Activated T-helper 1 cell treated with anti-CD3 and anti-CD28 coated beads, Interleukin-12 subunit alpha, Interleukin-12 subunit beta, Interleukin-2, Interleukin-4 antibody, amounts not matched to agents 30 ng/mL and 10 ng/mL and 1 ng/mL, durations not matched to agents 14 hours and 24 hours and 36 hours (primary cell): ENCODE data around the gene EPN1. TPM values are rescaled to one million over a fixed set of nuclear protein-coding genes. Genes with fewer than 3 reads are reported as not detected.

Experiments
- DNase-seq: peaks from one replicate; pipeline ENCODE4 v3.0.0; 2021; ENCODE audit warnings: low spot score
- H3K27ac Mint-ChIP-seq: one replicate; pipeline ENCODE4 v1.8.0; 2021; ENCODE audit warnings: mild to moderate bottlenecking, mixed read lengths
- H3K27me3 Mint-ChIP-seq: one replicate; pipeline ENCODE4 v1.8.0; 2022; ENCODE audit warnings: mild to moderate bottlenecking, moderate library complexity, mixed read lengths; ENCODE audit not compliant: insufficient read depth
- H3K36me3 Mint-ChIP-seq: one replicate; pipeline ENCODE4 v1.8.0; 2021; ENCODE audit warnings: low read depth, mixed read lengths
- H3K4me1 Mint-ChIP-seq: one replicate; pipeline ENCODE4 v1.8.0; 2021; ENCODE audit warnings: low read depth, mixed read lengths
- H3K4me3 Mint-ChIP-seq: one replicate; pipeline ENCODE4 v1.8.0; 2021; ENCODE audit warnings: mild to moderate bottlenecking, moderate library complexity, mixed read lengths
- H3K9me3 Mint-ChIP-seq: one replicate; pipeline ENCODE4 v1.8.0; 2021; ENCODE audit warnings: mixed read lengths
- intact Hi-C: fragments of 100-400 bp; cut with micrococcal nuclease; formaldehyde crosslinking; loops from one replicate; pipeline ENCODE4 v1.15.1; 2024
- total RNA-seq: library from RNA; stranded (reverse); gene quantifications from 2 replicates; pipeline ENCODE4 v1.2.3, GENCODE V29; 2022

EPN1 gene
- total RNA-seq, 1 donor from 2014 or later, result 48.3 TPM

DNA sequence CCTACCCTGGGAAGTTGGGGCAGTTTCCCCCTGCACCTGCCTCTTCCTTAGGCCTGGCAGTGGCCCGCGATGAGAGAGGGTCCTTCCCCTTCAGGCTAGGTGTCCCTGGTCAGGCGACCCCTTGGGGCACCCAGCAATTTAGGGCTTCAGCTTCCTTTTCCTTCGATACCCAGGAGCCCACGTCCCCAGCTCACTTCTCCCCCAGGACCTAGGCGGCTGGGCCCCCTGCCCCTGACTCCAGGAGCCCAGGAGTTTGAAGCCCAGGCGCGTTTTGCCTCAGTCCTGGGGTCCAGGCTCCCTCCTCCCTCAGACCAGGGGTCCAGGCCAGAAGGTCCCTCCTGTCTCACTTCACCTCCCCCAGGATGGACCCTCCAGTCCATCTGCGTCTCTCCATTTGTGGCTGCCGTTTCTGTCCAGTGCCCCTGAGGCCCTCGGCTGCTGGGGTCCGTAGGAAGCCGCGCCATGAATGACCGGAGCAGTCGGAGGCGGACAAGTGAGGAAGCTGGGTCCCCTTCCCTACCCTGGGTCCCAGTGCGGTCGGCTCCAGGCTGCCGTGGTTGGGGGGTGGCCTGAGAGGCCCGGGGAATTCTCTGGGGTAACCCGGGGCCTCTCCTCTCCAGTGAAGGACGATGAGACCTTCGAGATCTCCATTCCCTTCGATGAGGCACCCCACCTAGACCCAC, 26.3 kb upstream of the EPN1 start:
- DNase-seq, result no peak
- Mint-ChIP-seq H3K9me3 (no peaks in the 10 kb centered on the region), H3K27ac (peak overlapping the region; percentile 75), H3K4me3 (peak overlapping the region; percentile 83), H3K36me3 (peaks cover 27% of the 10 kb centered on the region), H3K4me1 (peaks cover 39% of the 10 kb centered on the region), H3K27me3 (no peaks in the 10 kb centered on the region)
- intact Hi-C loops, result loop anchor here (10.0 kb wide), 1 partner anchor 1184 kb away; the partner anchor contains the start of gene LENG9

DNA sequence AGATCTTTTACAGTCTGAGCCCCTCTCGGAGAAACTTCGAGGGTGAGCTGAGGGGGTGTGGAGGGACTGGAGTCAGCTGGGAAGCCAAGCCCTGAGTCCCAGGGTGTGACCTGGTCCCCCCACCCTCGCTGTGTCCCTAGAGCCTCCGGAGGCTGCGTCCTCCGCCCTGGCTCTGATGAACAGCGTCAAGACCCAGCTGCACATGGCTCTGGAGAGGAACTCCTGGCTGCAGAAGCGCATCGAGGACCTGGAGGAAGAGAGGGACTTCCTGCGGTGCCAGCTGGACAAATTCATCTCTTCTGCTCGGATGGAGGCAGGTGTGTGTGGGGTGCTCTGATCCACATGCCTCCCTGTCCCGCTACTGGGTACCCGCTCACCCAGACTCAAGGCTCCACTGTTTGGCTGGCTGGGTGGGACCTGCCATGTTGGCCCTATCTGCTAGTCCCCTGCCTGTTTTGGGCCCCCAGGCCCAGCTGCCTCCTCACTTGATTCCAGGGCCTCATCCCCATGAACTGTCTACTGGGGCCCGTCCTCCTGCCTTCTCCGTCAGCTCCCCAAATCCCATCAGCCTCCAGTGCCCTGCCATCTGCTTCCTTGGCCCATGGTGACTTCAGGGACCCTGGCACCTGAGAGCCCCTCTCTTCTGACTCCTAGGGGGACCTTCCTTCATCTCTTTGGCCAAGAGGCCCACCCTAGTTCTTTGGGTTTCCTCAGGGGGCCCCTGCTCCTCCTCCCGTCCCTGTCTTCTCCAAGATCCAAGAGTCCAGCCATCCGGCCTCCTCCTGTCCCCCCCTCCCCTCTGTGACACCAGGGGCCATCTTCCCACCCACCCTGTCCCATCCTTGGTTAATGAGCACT, 25.5 kb upstream of the EPN1 start:
- H3K36me3 Mint-ChIP-seq, result peaks cover 23% of the 10 kb centered on the region
- H3K27me3 Mint-ChIP-seq, result no peaks in the 10 kb centered on the region
- H3K9me3 Mint-ChIP-seq, result no peaks in the 10 kb centered on the region
- peak overlapping the region; percentile 83 for H3K4me3 Mint-ChIP-seq
- H3K4me1 Mint-ChIP-seq, result peaks cover 33% of the 10 kb centered on the region
- no peak for DNase-seq
- H3K27ac Mint-ChIP-seq, result peak overlapping the region; percentile 77
- intact Hi-C loops, result loop anchor here (10.0 kb wide), 2 partner anchors 1185 to 1515 kb away; partner anchors contain the start of genes CNOT3 and LENG9

DNA sequence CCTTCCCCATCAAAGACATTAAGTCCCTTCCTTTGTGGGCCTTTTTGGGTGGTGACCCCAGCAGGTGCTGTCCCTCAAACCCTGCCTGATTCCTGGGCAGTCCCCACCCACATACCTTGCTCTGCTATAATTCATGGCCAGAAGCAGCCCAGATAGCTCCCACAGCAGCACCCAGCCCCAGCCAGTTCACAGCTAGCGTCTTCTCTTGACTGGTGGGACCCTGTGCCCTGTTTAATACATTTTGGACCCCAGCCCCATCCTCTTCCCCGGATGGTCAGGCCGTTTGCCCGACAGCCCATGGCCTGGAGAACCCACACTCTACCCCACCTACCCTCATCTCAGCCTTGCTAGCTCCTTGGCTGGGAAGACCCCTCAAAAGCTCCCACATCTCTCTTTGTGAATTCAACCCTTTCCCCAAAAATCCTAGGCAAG, 24.9 kb upstream of the EPN1 start:
- intact Hi-C loops, result loop anchor here (10.0 kb wide), 1 partner anchor 1515 kb away; the partner anchor contains the start of gene CNOT3
- Mint-ChIP-seq H3K4me1 (peaks cover 32% of the 10 kb centered on the region), H3K4me3 (peak overlapping the region; percentile 80), H3K36me3 (peaks cover 22% of the 10 kb centered on the region), H3K27ac (peak overlapping the region; percentile 77), H3K9me3 (no peaks in the 10 kb centered on the region), H3K27me3 (no peaks in the 10 kb centered on the region)
- no peak for DNase-seq

DNA sequence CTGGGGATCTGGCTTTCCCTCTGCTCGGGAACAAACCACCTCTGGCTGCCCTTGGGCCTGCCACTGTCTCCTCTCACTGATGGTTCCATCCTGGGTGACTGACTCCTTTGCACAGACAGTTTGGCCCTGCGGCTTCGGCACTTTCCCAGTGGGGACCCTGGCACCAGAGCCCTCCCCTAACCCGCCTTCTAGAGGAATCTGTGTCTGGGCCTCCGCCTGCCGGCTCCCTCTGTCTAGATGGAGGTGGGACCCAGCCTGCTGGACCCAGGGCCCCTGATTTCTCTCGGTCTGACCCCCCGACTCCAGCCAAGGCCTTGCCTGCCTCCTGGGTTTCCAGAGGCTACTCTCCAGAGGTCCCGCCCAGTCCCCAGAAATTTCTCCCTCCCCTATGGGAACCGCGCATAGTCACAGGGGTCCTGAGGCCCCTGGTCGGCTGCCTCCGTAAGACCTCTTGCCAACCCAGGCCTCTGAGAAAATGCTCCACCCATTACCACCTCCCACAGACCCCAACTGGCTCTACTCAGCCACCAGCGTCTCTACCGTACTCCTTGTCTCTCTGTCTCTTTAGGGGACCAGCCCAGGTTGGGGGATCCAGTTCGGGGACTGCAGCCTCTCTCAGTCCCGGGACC, 24.3 kb upstream of the EPN1 start:
- Mint-ChIP-seq H3K27me3 (no peaks in the 10 kb centered on the region), H3K36me3 (peaks cover 21% of the 10 kb centered on the region), H3K9me3 (no peaks in the 10 kb centered on the region), H3K4me3 (peak overlapping the region; percentile 80), H3K27ac (peak overlapping the region; percentile 13), H3K4me1 (peaks cover 29% of the 10 kb centered on the region)
- no peak for DNase-seq
- intact Hi-C loops, result loop anchor here (10.0 kb wide), 1 partner anchor 1516 kb away; the partner anchor contains the start of gene CNOT3

DNA sequence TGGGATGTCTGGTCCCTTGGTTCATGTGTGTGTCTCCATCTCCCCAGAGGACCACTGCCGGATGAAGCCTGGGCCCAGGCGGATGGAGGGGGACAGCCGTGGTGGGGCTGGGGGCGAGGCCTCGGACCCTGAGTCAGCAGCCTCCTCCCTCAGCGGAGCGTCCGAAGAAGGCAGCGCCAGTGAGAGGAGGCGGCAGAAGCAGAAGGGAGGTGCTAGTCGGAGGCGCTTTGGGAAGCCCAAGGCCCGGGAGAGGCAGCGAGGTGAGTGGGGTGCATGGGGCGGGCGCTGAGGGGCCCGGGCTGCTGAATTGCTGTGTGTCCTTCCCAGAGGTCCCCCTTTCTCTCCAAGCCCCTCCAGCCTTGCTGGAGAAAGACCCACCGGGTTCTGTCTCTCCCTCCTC, 23.8 kb upstream of the EPN1 start:
- Mint-ChIP-seq H3K9me3 (no peaks in the 10 kb centered on the region), H3K4me3 (peak overlapping the region; percentile 13), H3K36me3 (peaks cover 24% of the 10 kb centered on the region), H3K27me3 (no peaks in the 10 kb centered on the region), H3K4me1 (peaks cover 34% of the 10 kb centered on the region), H3K27ac (no peak overlapping the region)
- intact Hi-C loops, result loop anchor here (10.0 kb wide), 1 partner anchor 1516 kb away; the partner anchor contains the start of gene CNOT3
- no peak for DNase-seq

DNA sequence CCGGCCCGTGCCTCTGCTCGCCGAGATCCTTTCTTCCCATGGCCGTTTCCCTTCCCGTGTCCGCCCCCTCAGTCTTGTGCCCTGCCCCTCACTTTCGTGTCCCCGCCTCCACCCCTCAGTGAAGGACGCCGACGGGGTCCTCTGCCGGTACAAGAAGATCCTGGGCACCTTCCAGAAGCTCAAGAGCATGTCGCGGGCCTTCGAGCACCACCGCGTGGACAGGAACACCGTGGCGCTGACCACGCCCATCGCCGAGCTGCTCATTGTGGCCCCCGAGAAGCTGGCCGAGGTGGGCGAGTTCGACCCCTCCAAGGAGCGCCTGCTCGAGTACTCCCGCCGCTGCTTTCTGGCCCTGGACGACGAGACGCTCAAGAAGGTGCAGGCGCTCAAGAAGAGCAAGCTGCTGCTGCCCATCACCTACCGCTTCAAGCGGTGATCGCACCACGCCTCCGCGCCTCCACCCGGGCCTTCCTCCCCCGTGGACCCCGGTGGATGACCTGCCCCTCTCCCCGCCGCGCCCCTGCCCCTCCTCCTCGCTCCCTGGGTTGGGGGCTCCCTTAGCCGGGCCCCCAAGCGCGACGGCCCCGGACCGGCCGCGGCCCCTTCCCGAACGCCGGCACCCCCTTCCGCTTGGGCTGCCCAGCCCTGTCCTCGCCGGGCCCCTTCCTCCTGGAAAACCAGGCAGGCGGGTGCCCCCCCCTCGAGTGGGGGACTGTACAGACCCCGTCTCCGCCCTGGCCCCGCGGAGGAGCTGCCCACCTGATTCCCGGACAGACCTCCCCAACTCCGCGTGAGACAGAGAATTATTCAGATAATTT, 22.5 kb upstream of the EPN1 start:
- peak overlapping the region; percentile 93 for H3K4me3 Mint-ChIP-seq
- H3K9me3 Mint-ChIP-seq, result no peaks in the 10 kb centered on the region
- H3K27ac Mint-ChIP-seq, result no peak overlapping the region
- DNase-seq, result no peak
- peaks cover 40% of the 10 kb centered on the region for H3K4me1 Mint-ChIP-seq
- intact Hi-C loops, result loop anchor here (1.0 to 10.0 kb wide), 3 partner anchors 9 to 1518 kb away; partner anchors contain the start of genes CNOT3, ZNF581 and ZNF784
- H3K27me3 Mint-ChIP-seq, result no peaks in the 10 kb centered on the region
- H3K36me3 Mint-ChIP-seq, result peaks cover 30% of the 10 kb centered on the region

DNA sequence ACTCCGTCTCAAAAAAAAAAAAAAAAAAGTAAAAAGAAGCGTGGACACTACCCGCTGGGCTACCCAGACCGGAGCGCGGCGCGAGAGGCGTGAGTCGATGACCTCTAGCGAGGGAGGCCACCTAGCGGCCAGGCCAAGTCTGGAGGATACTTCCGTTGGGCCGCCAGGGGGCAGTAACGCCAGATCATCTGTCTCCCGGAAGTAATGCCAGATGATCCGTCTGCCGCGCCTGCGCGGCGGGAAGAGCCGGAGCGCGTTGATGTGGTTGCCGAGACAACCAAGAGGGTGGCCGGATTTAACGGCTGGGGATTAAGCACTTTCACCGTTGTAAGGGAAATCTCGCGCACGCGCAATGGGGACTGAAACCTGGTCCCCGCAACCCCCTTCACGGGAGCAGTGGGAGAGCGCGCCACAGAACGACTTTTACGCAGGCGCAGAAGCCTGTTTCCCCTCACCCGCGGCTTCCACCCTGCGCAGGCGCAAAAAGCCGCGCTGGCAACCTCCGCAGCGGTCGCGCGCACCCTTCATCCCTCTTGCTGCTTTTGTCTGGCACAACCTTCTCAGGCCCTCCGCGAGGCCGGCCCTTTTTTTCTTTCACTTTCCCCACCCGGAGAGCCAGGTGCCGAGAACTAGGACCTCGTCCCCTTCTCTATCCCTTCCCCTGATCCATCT, 21.2 kb upstream of the EPN1 start:
- DNase-seq, result peak; percentile 98
- intact Hi-C loops, result loop anchor here (1.0 to 10.0 kb wide), 10 partner anchors 10 to 1519 kb away; partner anchors contain the start of genes CNOT3, FIZ1, LENG1 and PPP1R12C
- Mint-ChIP-seq H3K27ac (peak overlapping the region; percentile 99), H3K27me3 (no peaks in the 10 kb centered on the region), H3K4me3 (peak overlapping the region; percentile 93), H3K36me3 (peaks cover 34% of the 10 kb centered on the region), H3K9me3 (no peaks in the 10 kb centered on the region), H3K4me1 (peaks cover 43% of the 10 kb centered on the region)

DNA sequence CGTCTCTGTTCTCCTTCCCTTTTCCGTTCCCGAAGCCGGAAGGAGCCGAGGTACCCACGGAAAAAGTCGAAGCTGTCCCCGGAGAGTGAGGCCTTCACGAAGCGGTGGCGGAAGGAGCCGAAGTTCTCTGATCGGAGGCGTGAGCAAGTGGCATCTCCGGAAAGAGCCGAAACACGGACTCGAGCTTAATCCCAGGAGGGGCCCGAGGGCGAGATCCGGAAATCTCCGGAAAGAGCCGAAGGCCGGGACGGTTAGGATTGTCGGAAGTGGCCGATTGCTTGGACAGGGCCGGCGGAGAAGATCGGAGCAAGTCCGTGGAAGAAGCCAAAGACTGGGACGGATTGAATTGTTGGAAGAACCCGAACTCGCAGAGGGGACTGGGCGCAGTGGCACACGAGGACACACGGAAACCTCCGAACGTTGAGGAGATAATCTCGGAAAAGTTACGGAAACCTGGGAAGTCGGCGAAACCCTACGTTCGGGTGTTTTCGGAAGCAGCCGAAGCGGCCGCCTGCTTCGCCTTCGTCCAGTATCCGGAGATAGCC, 20.6 kb upstream of the EPN1 start:
- Mint-ChIP-seq H3K4me1 (peaks cover 44% of the 10 kb centered on the region), H3K9me3 (no peaks in the 10 kb centered on the region), H3K4me3 (peak overlapping the region; percentile 93)

DNA sequence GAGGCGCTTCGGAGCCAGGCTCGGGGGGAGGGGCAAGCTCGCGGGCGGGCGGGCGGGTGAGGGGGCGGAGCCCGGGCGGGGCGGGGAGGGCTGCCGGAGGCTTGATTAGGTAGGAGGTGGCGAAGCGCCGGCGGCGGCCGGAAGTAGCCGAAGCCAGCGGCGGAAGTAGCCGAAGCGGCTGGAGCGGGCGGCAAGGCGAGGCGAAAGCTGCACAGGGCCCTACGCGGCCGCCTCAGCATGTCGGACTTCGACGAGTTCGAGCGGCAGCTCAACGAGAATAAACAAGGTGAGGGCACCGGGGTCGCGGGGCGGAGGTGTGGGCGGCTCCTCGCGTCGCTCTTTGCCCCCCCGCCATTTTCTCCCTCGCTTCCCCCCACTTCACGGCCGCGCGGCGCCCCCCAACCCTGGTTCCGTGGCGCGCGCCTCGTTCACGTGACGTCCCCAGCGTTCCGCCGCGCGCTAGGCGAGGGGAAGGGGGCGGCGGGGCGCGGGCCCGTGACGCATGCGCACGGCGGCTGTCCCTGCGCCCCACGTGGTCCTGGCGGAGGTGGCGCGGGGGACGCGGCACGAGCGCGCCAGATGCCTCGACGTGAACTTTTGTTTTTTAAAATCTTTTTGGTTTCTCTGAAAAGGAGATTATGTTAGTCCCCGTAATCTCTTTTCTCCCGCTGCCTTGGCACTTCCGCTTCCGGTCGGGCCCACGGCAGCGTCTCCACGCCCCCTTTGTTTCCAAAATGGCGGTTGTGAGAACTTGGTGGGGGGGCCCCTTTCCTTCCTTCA, 20.0 kb upstream of the EPN1 start, which contains the start of gene U2AF2:
Gene U2AF2, plus strand, starts transcription at position 168 of the 780 bp plus-strand sequence. Its CDS starts 70 bp downstream, at position 238.
- intact Hi-C loops, result loop anchor here (1.0 to 10.0 kb wide), 12 partner anchors 20 to 1520 kb away; partner anchors contain the start of genes CNOT3, EPN1, FIZ1 and LENG1

More for the DNA sequence above, 20.6 kb upstream of the EPN1 start:
- DNase-seq, result peak; percentile 99
- intact Hi-C loops, result loop anchor here (1.0 to 10.0 kb wide), 8 partner anchors 49 to 1520 kb away; partner anchors contain the start of genes CNOT3, FIZ1, LENG1 and PPP1R12C
- peak overlapping the region; percentile 99 for H3K27ac Mint-ChIP-seq
- no peaks in the 10 kb centered on the region for H3K27me3 Mint-ChIP-seq
- peaks cover 36% of the 10 kb centered on the region for H3K36me3 Mint-ChIP-seq

DNA sequence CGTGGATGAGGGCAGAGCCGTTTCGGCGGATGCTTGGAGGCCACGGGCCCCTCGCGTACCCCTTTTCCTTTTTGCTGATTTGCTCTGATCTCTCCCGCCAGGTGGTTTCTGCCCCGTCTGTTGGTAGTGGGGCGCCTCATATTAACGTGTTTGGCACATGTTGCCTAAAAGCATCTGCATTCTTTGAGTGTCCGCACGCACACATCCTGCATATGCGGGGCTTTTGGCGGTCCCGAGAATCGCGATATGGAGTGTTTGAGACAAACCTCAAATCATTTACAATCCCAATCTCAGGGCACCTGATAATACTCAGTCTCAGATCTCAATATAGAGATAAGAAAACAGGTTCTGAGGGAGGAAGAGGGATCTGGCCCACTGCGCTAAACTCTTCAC, 19.4 kb upstream of the EPN1 start:
- Mint-ChIP-seq H3K9me3 (no peaks in the 10 kb centered on the region), H3K36me3 (peaks cover 39% of the 10 kb centered on the region), H3K4me3 (peak overlapping the region; percentile 93), H3K4me1 (peaks cover 37% of the 10 kb centered on the region), H3K27me3 (no peaks in the 10 kb centered on the region), H3K27ac (peak overlapping the region; percentile 99)
- no peak for DNase-seq
- intact Hi-C loops, result loop anchor here (1.0 to 10.0 kb wide), 5 partner anchors 20 to 1521 kb away; partner anchors contain the start of genes CNOT3, EPN1, PPP6R1 and ZNF444

More for the DNA sequence above, 20.0 kb upstream of the EPN1 start, which contains the start of gene U2AF2:
- no peaks in the 10 kb centered on the region for H3K27me3 Mint-ChIP-seq
- H3K4me1 Mint-ChIP-seq, result peaks cover 43% of the 10 kb centered on the region
- H3K27ac Mint-ChIP-seq, result peak within 1 kb of the TSS; percentile 99
- peak within 1 kb of the TSS; percentile 93 for H3K4me3 Mint-ChIP-seq
- no peaks in the 10 kb centered on the region for H3K9me3 Mint-ChIP-seq
- H3K36me3 Mint-ChIP-seq, result peaks cover 37% of the 10 kb centered on the region
- peak; percentile 90 for DNase-seq
